ENCODE data around the gene METTL25. TPM values are rescaled to one million over a fixed set of nuclear protein-coding genes. Genes with fewer than 3 reads are reported as not detected.

The METTL25 gene
- total RNA-seq, 1 donor from 2014 or later: 71.5 TPM

- no peak overlapping the region for H3K4me3 ChIP-seq (ENCODE audit: low read length in 3 of 3)
- no peaks in the 10 kb centered on the region for H3K9me3 ChIP-seq (ENCODE audit: control insufficient read depth in 3 of 3, low read length in 3 of 3)
- H3K27ac ChIP-seq (ENCODE audit: low read depth, low read length): no peak overlapping the region
- H3K27me3 ChIP-seq (ENCODE audit: control insufficient read depth in 3 of 3, insufficient read depth in 3 of 3, low read length in 3 of 3): no peaks in the 10 kb centered on the region
- H3K36me3 ChIP-seq (ENCODE audit: control insufficient read depth in 3 of 3, insufficient read depth in 3 of 3, low read length in 3 of 3): no peaks in the 10 kb centered on the region
- H3K9ac ChIP-seq (ENCODE audit: low read depth in 1 of 3, low read length in 3 of 3): no peak overlapping the region
- H3K4me1 ChIP-seq (ENCODE audit: control insufficient read depth in 3 of 3, insufficient read depth in 3 of 3, low read length in 3 of 3): no peaks in the 10 kb centered on the region
Measured at GRCh38 chr12:82515652-82516051, 157.3 kb downstream of the METTL25 start.

DNA sequence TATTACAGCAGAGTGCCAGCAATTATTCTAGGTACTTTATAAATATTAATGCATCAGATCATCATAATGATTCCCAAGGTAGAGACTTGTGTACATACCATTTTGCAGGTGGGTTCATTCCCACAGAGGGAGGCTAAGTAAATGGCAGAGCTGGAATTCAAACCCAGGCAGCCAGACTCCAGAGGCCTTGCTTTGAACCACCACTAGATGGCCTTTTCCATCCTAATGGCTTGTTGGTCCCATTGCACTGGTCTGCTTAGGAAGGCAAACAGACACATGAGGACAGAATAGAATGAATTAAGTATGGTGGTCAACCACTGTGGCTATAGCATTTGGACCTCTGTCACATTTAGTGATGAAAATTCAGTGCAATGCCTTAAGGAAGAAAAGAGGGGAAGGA is 158.7 kb downstream of the METTL25 start:
- Histone ChIP-seq H3K27me3 (ENCODE audit: control insufficient read depth in 3 of 3, insufficient read depth in 3 of 3, low read length in 3 of 3) (no peaks in the 10 kb centered on the region), H3K9me3 (ENCODE audit: control insufficient read depth in 3 of 3, low read length in 3 of 3) (no peaks in the 10 kb centered on the region), H3K9ac (ENCODE audit: low read depth in 1 of 3, low read length in 3 of 3) (no peak overlapping the region), H3K27ac (ENCODE audit: low read depth, low read length) (no peak overlapping the region), H3K36me3 (ENCODE audit: control insufficient read depth in 3 of 3, insufficient read depth in 3 of 3, low read length in 3 of 3) (no peaks in the 10 kb centered on the region), H3K4me1 (ENCODE audit: control insufficient read depth in 3 of 3, insufficient read depth in 3 of 3, low read length in 3 of 3) (no peaks in the 10 kb centered on the region), H3K4me3 (ENCODE audit: low read length in 3 of 3) (no peak overlapping the region)

DNA sequence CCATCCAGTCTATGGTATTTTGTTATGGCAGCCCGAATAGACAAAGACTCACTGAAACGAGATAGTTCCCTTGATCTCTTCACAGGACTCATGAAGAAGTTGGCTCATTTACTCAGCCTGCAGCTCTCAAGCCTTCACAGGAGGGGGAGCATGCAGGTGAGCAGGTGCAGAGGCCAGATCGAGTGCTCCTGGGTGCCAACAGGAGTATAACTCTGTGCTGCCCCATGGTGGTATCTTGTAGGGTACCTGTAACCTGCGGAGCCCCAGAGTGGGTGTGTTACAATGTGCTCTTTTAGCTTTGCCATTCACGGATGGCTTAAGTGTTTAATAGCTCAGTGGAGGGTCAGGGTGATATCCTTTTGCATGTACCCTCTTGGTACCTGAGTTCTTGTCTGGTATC is 159.5 kb downstream of the METTL25 start:
- H3K27ac ChIP-seq (ENCODE audit: low read depth, low read length): no peak overlapping the region
- no peaks in the 10 kb centered on the region for H3K4me1 ChIP-seq (ENCODE audit: control insufficient read depth in 3 of 3, insufficient read depth in 3 of 3, low read length in 3 of 3)
- H3K9me3 ChIP-seq (ENCODE audit: control insufficient read depth in 3 of 3, low read length in 3 of 3): no peaks in the 10 kb centered on the region
- H3K9ac ChIP-seq (ENCODE audit: low read depth in 1 of 3, low read length in 3 of 3): no peak overlapping the region
- no peaks in the 10 kb centered on the region for H3K27me3 ChIP-seq (ENCODE audit: control insufficient read depth in 3 of 3, insufficient read depth in 3 of 3, low read length in 3 of 3)
- no peaks in the 10 kb centered on the region for H3K36me3 ChIP-seq (ENCODE audit: control insufficient read depth in 3 of 3, insufficient read depth in 3 of 3, low read length in 3 of 3)
- H3K4me3 ChIP-seq (ENCODE audit: low read length in 3 of 3): no peak overlapping the region

GRCh38 chr12:82519510-82519909 is 161.2 kb downstream of the METTL25 start:
- Histone ChIP-seq H3K36me3 (ENCODE audit: control insufficient read depth in 3 of 3, insufficient read depth in 3 of 3, low read length in 3 of 3) (no peaks in the 10 kb centered on the region), H3K27me3 (ENCODE audit: control insufficient read depth in 3 of 3, insufficient read depth in 3 of 3, low read length in 3 of 3) (no peaks in the 10 kb centered on the region), H3K9ac (ENCODE audit: low read depth in 1 of 3, low read length in 3 of 3) (no peak overlapping the region), H3K4me1 (ENCODE audit: control insufficient read depth in 3 of 3, insufficient read depth in 3 of 3, low read length in 3 of 3) (no peaks in the 10 kb centered on the region), H3K4me3 (ENCODE audit: low read length in 3 of 3) (no peak overlapping the region), H3K9me3 (ENCODE audit: control insufficient read depth in 3 of 3, low read length in 3 of 3) (no peaks in the 10 kb centered on the region), H3K27ac (ENCODE audit: low read depth, low read length) (no peak overlapping the region)

DNA sequence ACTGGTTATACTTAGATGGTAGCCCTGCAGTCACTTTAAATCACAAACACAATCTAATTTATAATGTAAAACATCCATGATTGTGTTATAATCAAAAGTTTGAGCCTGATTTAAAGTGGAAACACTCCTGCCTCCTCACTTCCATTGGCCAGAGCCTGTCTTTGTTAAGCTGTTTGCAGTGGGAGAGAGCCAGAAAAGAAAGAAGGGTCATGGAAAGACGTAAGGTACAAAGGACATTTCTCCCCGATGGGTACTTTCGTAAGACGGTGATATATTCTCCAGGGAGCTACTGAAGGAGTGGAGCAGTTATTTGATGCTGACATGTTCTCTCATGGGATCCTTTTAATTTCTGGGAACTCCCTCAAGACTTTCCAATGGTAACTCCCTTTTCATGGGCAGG is 164.0 kb downstream of the METTL25 start:
- H3K27ac ChIP-seq (ENCODE audit: low read depth, low read length): no peak overlapping the region
- H3K36me3 ChIP-seq (ENCODE audit: control insufficient read depth in 3 of 3, insufficient read depth in 3 of 3, low read length in 3 of 3): no peaks in the 10 kb centered on the region
- no peaks in the 10 kb centered on the region for H3K27me3 ChIP-seq (ENCODE audit: control insufficient read depth in 3 of 3, insufficient read depth in 3 of 3, low read length in 3 of 3)
- H3K9ac ChIP-seq (ENCODE audit: low read depth in 1 of 3, low read length in 3 of 3): no peak overlapping the region
- H3K9me3 ChIP-seq (ENCODE audit: control insufficient read depth in 3 of 3, low read length in 3 of 3): no peaks in the 10 kb centered on the region
- H3K4me1 ChIP-seq (ENCODE audit: control insufficient read depth in 3 of 3, insufficient read depth in 3 of 3, low read length in 3 of 3): no peaks in the 10 kb centered on the region
- no peak overlapping the region for H3K4me3 ChIP-seq (ENCODE audit: low read length in 3 of 3)

- H3K27me3 ChIP-seq (ENCODE audit: control insufficient read depth in 3 of 3, insufficient read depth in 3 of 3, low read length in 3 of 3): no peaks in the 10 kb centered on the region
- no peaks in the 10 kb centered on the region for H3K9me3 ChIP-seq (ENCODE audit: control insufficient read depth in 3 of 3, low read length in 3 of 3)
- H3K36me3 ChIP-seq (ENCODE audit: control insufficient read depth in 3 of 3, insufficient read depth in 3 of 3, low read length in 3 of 3): no peaks in the 10 kb centered on the region
- H3K4me1 ChIP-seq (ENCODE audit: control insufficient read depth in 3 of 3, insufficient read depth in 3 of 3, low read length in 3 of 3): no peaks in the 10 kb centered on the region
- no peak overlapping the region for H3K4me3 ChIP-seq (ENCODE audit: low read length in 3 of 3)
- no peak overlapping the region for H3K9ac ChIP-seq (ENCODE audit: low read depth in 1 of 3, low read length in 3 of 3)
- no peak overlapping the region for H3K27ac ChIP-seq (ENCODE audit: low read depth, low read length)
Measured at GRCh38 chr12:82522762-82523161, 164.4 kb downstream of the METTL25 start.

GRCh38 chr12:82523996-82524395 is 165.7 kb downstream of the METTL25 start:
- no peak overlapping the region for H3K27ac ChIP-seq (ENCODE audit: low read depth, low read length)

GRCh38 chr12:82524641-82525040 is 166.3 kb downstream of the METTL25 start:
- Histone ChIP-seq H3K27ac (ENCODE audit: low read depth, low read length) (no peak overlapping the region), H3K4me1 (ENCODE audit: control insufficient read depth in 3 of 3, insufficient read depth in 3 of 3, low read length in 3 of 3) (no peaks in the 10 kb centered on the region), H3K9me3 (ENCODE audit: control insufficient read depth in 3 of 3, low read length in 3 of 3) (no peaks in the 10 kb centered on the region), H3K36me3 (ENCODE audit: control insufficient read depth in 3 of 3, insufficient read depth in 3 of 3, low read length in 3 of 3) (no peaks in the 10 kb centered on the region), H3K27me3 (ENCODE audit: control insufficient read depth in 3 of 3, insufficient read depth in 3 of 3, low read length in 3 of 3) (no peaks in the 10 kb centered on the region), H3K9ac (ENCODE audit: low read depth in 1 of 3, low read length in 3 of 3) (no peak overlapping the region), H3K4me3 (ENCODE audit: low read length in 3 of 3) (no peak overlapping the region)

More at GRCh38 chr12:82523996-82524395, 165.7 kb downstream of the METTL25 start:
- Histone ChIP-seq H3K27me3 (ENCODE audit: control insufficient read depth in 3 of 3, insufficient read depth in 3 of 3, low read length in 3 of 3) (no peaks in the 10 kb centered on the region), H3K36me3 (ENCODE audit: control insufficient read depth in 3 of 3, insufficient read depth in 3 of 3, low read length in 3 of 3) (no peaks in the 10 kb centered on the region), H3K9me3 (ENCODE audit: control insufficient read depth in 3 of 3, low read length in 3 of 3) (no peaks in the 10 kb centered on the region), H3K9ac (ENCODE audit: low read depth in 1 of 3, low read length in 3 of 3) (no peak overlapping the region), H3K4me1 (ENCODE audit: control insufficient read depth in 3 of 3, insufficient read depth in 3 of 3, low read length in 3 of 3) (no peaks in the 10 kb centered on the region), H3K4me3 (ENCODE audit: low read length in 3 of 3) (no peak overlapping the region)

GRCh38 chr12:82525616-82526015 is 167.3 kb downstream of the METTL25 start:
- Histone ChIP-seq H3K9me3 (ENCODE audit: control insufficient read depth in 3 of 3, low read length in 3 of 3) (no peaks in the 10 kb centered on the region), H3K36me3 (ENCODE audit: control insufficient read depth in 3 of 3, insufficient read depth in 3 of 3, low read length in 3 of 3) (no peaks in the 10 kb centered on the region), H3K4me3 (ENCODE audit: low read length in 3 of 3) (no peak overlapping the region), H3K4me1 (ENCODE audit: control insufficient read depth in 3 of 3, insufficient read depth in 3 of 3, low read length in 3 of 3) (no peaks in the 10 kb centered on the region), H3K27ac (ENCODE audit: low read depth, low read length) (no peak overlapping the region), H3K27me3 (ENCODE audit: control insufficient read depth in 3 of 3, insufficient read depth in 3 of 3, low read length in 3 of 3) (no peaks in the 10 kb centered on the region), H3K9ac (ENCODE audit: low read depth in 1 of 3, low read length in 3 of 3) (no peak overlapping the region)

DNA sequence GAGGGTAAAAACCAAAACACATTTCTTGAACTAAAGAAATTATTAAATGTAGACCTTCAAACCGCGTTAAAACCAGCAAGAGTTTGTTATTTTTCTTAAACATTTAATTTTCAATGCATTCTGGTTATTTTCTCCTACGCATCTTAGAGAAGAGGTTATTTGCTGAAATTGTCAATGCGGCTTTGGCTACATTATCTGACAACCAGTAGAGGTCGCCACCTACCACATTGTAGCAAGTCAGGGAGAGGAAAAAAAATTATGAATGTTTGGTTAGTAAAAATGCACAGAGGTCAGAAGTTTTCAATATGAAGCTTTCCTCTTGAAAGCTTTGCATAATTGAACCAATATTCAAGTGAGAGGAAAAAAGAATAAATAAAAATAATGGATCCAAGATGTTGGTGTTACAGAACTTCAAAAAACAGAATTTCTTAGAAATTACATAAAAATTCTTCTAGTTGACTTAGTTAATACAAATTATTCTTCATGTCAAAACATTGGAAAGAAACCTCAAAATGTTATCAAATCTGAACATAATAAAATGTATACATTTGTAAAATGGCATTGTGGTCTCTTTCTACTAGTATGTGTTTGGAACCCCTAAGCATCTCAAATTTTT is 168.9 kb downstream of the METTL25 start:
- H3K27me3 ChIP-seq (ENCODE audit: control insufficient read depth in 3 of 3, insufficient read depth in 3 of 3, low read length in 3 of 3): no peaks in the 10 kb centered on the region
- no peak overlapping the region for H3K4me3 ChIP-seq (ENCODE audit: low read length in 3 of 3)
- H3K27ac ChIP-seq (ENCODE audit: low read depth, low read length): no peak overlapping the region
- H3K36me3 ChIP-seq (ENCODE audit: control insufficient read depth in 3 of 3, insufficient read depth in 3 of 3, low read length in 3 of 3): no peaks in the 10 kb centered on the region
- H3K4me1 ChIP-seq (ENCODE audit: control insufficient read depth in 3 of 3, insufficient read depth in 3 of 3, low read length in 3 of 3): no peaks in the 10 kb centered on the region
- H3K9me3 ChIP-seq (ENCODE audit: control insufficient read depth in 3 of 3, low read length in 3 of 3): no peaks in the 10 kb centered on the region
- no peak overlapping the region for H3K9ac ChIP-seq (ENCODE audit: low read depth in 1 of 3, low read length in 3 of 3)
